Ascending aorta (tissue), 2 donors: ENCODE data around the gene SIN3B. TPM values are rescaled to one million over a fixed set of nuclear protein-coding genes. Genes with fewer than 3 reads are reported as not detected.

ENCODE experiments used
- DNase-seq, 2 donors: peaks; one replicate each; pipeline ENCODE4 v3.0.0-alpha.2; 2019; ENCODE audit warnings: low spot score in 2 of 2
- H3K27ac ChIP-seq, 2 donors: fragments of 200-600 bp; sonication (generic); one replicate each; pipeline ENCODE4 v1.5.1; 2016 to 2017; ENCODE audit warnings: mild to moderate bottlenecking in 1 of 2
- H3K27me3 ChIP-seq: fragments of 200-600 bp; sonication (generic); one replicate; pipeline ENCODE4 v1.5.1; 2017
- H3K36me3 ChIP-seq, 2 donors: fragments of 200-600 bp; sonication (generic); one replicate each; pipeline ENCODE4 v1.5.1; 2016
- H3K4me1 ChIP-seq, 2 donors: fragments of 200-600 bp; sonication (generic); one replicate each; pipeline ENCODE4 v1.5.1; 2016 to 2017; ENCODE audit warnings: mild to moderate bottlenecking in 1 of 2
- H3K4me3 ChIP-seq, 2 donors: fragments of 200-600 bp; sonication (generic); one replicate each; pipeline ENCODE4 v1.5.1; 2016 to 2017; ENCODE audit warnings: mild to moderate bottlenecking in 1 of 2
- H3K9me3 ChIP-seq, 2 donors: fragments of 200-600 bp; sonication (generic); one replicate each; pipeline ENCODE4 v1.5.1; 2016
- intact Hi-C: fragments of 100-400 bp; cut with DNase I; formaldehyde crosslinking; loops from one replicate; pipeline ENCODE4 v1.15.1; 2023
- total RNA-seq: library from RNA; depleted of rRNA; stranded (reverse); fragments of >200 nt; gene quantifications from one replicate; pipeline ENCODE4 v1.1.0, GENCODE V29; 2016
- TF ChIP-seq, protein P1 (sequence below), 3 experiments: fragments of 200-600 bp in 2 of 3; fragments of 450-650 bp in 1 of 3; sonication (generic) in 2 of 3; IDR thresholded peaks; one replicate each; pipeline ENCODE4 v1.5.1; 2016 to 2019; ENCODE audit warnings: antibody characterized with exemption in 3 of 3, mild to moderate bottlenecking in 1 of 3, moderate library complexity in 1 of 3

The SIN3B gene, protein sequence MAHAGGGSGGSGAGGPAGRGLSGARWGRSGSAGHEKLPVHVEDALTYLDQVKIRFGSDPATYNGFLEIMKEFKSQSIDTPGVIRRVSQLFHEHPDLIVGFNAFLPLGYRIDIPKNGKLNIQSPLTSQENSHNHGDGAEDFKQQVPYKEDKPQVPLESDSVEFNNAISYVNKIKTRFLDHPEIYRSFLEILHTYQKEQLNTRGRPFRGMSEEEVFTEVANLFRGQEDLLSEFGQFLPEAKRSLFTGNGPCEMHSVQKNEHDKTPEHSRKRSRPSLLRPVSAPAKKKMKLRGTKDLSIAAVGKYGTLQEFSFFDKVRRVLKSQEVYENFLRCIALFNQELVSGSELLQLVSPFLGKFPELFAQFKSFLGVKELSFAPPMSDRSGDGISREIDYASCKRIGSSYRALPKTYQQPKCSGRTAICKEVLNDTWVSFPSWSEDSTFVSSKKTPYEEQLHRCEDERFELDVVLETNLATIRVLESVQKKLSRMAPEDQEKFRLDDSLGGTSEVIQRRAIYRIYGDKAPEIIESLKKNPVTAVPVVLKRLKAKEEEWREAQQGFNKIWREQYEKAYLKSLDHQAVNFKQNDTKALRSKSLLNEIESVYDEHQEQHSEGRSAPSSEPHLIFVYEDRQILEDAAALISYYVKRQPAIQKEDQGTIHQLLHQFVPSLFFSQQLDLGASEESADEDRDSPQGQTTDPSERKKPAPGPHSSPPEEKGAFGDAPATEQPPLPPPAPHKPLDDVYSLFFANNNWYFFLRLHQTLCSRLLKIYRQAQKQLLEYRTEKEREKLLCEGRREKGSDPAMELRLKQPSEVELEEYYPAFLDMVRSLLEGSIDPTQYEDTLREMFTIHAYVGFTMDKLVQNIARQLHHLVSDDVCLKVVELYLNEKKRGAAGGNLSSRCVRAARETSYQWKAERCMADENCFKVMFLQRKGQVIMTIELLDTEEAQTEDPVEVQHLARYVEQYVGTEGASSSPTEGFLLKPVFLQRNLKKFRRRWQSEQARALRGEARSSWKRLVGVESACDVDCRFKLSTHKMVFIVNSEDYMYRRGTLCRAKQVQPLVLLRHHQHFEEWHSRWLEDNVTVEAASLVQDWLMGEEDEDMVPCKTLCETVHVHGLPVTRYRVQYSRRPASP
- 72.3 TPM for total RNA-seq

DNA sequence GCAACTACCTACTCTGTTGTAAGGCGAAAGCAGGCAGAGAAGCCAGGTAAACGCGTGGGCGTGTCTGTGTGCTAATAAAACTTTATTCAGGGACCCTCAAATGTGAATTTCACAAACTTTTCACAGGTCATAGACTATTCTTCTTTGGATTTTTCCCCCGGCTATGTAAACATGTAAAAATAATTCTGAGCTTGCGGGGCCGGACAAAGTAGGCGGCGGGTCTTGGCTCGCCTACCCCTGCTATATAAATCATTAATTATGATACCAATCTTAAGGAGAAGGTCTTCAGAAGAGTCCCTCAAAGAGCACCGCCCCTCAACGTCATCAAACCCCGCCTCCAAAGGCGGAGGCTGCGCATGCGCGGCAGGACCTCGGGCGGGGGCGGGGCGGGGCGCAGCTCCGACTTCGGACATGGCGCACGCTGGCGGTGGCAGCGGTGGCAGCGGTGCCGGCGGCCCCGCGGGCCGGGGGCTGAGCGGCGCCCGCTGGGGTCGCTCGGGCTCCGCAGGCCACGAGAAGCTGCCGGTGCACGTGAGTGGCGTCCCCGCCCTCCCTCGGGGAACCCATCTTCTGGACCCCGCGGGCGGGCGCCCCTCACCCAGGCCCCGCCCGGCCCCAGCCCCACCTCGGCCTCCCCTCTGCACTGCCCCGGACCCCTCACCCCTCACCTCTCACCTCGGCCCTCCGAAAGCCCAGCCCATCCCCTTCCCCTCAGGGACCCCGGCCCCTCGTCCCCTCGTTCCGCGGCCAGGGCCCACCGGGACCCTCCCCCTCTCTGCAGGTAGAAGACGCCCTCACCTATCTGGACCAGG, at the start of gene SIN3B:
SIN3B (plus strand) TSS at position 389 of the 812 bp plus-strand sequence; CDS start at position 412, 23 bp downstream.
- H3K9me3 ChIP-seq, result no peaks in the 10 kb centered on the region
- H3K36me3 ChIP-seq, result peaks cover 24 to 31% of the 10 kb centered on the region in 2 donors
- intact Hi-C loops, result loop anchor here (5.0 to 10.0 kb wide), 2 partner anchors 57 to 114 kb away; partner anchors contain the start of gene NWD1
- TF ChIP-seq, protein P1, sequence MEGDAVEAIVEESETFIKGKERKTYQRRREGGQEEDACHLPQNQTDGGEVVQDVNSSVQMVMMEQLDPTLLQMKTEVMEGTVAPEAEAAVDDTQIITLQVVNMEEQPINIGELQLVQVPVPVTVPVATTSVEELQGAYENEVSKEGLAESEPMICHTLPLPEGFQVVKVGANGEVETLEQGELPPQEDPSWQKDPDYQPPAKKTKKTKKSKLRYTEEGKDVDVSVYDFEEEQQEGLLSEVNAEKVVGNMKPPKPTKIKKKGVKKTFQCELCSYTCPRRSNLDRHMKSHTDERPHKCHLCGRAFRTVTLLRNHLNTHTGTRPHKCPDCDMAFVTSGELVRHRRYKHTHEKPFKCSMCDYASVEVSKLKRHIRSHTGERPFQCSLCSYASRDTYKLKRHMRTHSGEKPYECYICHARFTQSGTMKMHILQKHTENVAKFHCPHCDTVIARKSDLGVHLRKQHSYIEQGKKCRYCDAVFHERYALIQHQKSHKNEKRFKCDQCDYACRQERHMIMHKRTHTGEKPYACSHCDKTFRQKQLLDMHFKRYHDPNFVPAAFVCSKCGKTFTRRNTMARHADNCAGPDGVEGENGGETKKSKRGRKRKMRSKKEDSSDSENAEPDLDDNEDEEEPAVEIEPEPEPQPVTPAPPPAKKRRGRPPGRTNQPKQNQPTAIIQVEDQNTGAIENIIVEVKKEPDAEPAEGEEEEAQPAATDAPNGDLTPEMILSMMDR (IDR thresholded peaks at IDR 0.05), result no peak
- peak within 1 kb of the TSS; percentile 82 to 96 for H3K4me3 ChIP-seq
- peak; percentile 14 to 92 for DNase-seq
- no peaks in the 10 kb centered on the region for H3K27me3 ChIP-seq
- peaks cover 5 to 7% of the 10 kb centered on the region in 2 donors for H3K4me1 ChIP-seq
- peak within 1 kb of the TSS; percentile 71 to 80 for H3K27ac ChIP-seq

DNA sequence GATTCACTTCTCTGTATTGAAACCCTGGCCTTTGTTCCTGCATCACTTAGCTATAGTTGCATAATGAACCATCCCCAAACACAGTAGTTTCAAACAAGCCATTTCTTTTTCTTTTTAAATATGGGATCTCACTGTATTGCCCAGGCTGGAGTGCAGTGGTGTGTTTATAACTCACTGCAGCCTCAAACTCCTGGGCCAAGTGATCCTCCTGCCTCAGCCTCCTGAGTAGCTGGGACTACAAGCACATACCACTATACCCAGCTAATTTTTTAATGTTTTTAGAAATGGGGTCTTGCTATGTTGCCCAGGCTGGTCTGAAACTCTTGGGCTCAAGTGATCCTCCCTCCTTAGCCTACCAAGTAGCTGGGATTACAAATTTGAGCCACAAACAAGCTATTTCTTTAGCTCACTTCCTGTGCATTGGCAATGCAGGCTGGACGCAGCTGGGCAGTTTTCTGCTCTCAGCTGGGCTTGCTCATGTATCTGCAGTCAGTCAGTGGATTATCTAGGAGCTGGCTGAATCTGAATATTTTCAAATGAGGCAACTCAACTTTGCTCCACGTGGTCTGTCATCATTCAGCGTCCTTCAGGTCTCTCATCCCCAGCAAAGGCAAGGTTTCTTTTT, 49.5 kb upstream of the SIN3B start:
- Histone ChIP-seq H3K36me3 (no peaks in the 10 kb centered on the region), H3K4me1 (no peaks in the 10 kb centered on the region), H3K27ac (no peak overlapping the region), H3K9me3 (no peaks in the 10 kb centered on the region), H3K4me3 (no peak overlapping the region), H3K27me3 (no peaks in the 10 kb centered on the region)
- no peak for DNase-seq
- intact Hi-C loops, result no loop called here
- TF ChIP-seq, protein P1 (IDR thresholded peaks at IDR 0.05), result no peak

DNA sequence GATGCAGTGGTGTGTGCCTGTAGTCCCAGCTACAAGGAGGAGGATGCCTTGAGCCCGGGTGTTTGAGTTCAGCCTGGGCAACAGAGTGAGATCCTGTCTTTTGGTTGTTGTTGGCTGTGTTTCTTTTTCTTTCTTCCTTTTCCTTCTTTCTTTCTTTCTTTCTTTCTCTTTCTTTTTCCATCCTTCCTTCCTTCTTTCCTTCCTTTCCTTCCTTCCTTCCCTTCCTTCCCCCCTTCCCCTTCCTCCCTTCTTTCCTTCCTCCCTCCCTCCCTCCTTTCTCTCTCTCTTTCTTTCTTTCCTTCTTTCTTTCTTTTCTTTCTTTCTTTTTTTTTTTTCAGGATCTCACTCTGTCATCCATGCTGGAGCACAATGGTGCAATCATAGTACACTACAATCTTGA, 46.5 kb upstream of the SIN3B start:
- H3K9me3 ChIP-seq, result no peaks in the 10 kb centered on the region
- H3K27me3 ChIP-seq, result no peaks in the 10 kb centered on the region
- H3K4me3 ChIP-seq, result no peak overlapping the region
- no peaks in the 10 kb centered on the region for H3K4me1 ChIP-seq
- no peaks in the 10 kb centered on the region for H3K36me3 ChIP-seq
- no peak for DNase-seq
- H3K27ac ChIP-seq, result no peak overlapping the region
- intact Hi-C loops, result no loop called here
- TF ChIP-seq, protein P1 (IDR thresholded peaks at IDR 0.05), result no peak

DNA sequence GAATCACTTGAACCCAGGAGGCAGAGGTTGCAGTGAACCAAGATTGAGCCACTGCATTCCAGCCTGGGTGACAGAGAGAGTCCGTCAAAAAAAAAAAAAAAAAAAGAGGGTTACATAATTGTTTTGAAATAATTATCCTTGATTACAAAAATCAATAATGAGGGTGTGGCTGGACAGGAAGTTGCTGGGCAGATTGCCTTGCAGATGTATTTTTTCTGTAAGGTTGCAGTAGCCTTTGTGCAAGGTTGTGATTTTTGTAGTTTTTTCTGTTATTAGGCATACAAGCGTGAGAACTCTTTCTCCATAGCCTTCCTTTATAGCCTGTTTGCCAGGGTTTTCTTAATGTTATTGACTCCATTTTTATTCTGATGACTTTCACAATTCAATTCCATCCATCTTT, 40.7 kb upstream of the SIN3B start:
- TF ChIP-seq, protein P1 (IDR thresholded peaks at IDR 0.05), result no peak
- no peak for DNase-seq
- Histone ChIP-seq H3K4me3 (no peak overlapping the region), H3K4me1 (no peaks in the 10 kb centered on the region), H3K9me3 (peaks cover 15 to 17% of the 10 kb centered on the region in 2 donors), H3K27ac (no peak overlapping the region), H3K36me3 (no peaks in the 10 kb centered on the region), H3K27me3 (no peaks in the 10 kb centered on the region)
- intact Hi-C loops, result no loop called here
